Gastrocnemius medialis (tissue), 4 donors: ENCODE measurements around the gene MFAP4. TPM values are rescaled to one million over a fixed set of nuclear protein-coding genes. Genes with fewer than 3 reads are reported as not detected.

Experiments
- ATAC-seq, 2 donors: fragments of 150-250 bp; one replicate each; pipeline ENCODE4 v1.9.1; 2016
- DNase-seq, 2 donors: peaks; one replicate each; pipeline ENCODE4 v3.0.0-alpha.2; 2019
- H3K27ac ChIP-seq, 4 donors: fragments of 200-600 bp; sonication (generic); 1 replicate in 1 of 4; 2 replicates in 3 of 4; pipeline ENCODE4 v1.5.1; 2016 to 2018; ENCODE audit warnings: mild to moderate bottlenecking in 2 of 4, moderate library complexity in 1 of 4
- H3K27me3 ChIP-seq, 3 donors: fragments of 200-600 bp; sonication (generic) in 2 of 3; 1 replicate in 1 of 3; 2 replicates in 2 of 3; pipeline versions ENCODE4 v1.5.1 to v1.6.0; 2016 to 2019; ENCODE audit warnings: mild to moderate bottlenecking in 1 of 3, moderate library complexity in 1 of 3
- H3K36me3 ChIP-seq, 2 donors: fragments of 200-600 bp; sonication (generic) in 1 of 2; one replicate each; pipeline ENCODE4 v1.5.1; 2017 to 2018
- H3K4me1 ChIP-seq, 2 donors: fragments of 200-600 bp; sonication (generic) in 1 of 2; one replicate each; pipeline ENCODE4 v1.5.1; 2016 to 2017; ENCODE audit warnings: mild to moderate bottlenecking in 2 of 2
- H3K4me3 ChIP-seq, 4 donors: fragments of 200-600 bp; sonication (generic) in 3 of 4; 1 replicate in 1 of 4; 2 replicates in 3 of 4; pipeline ENCODE4 v1.5.1; 2016 to 2019; ENCODE audit warnings: mild to moderate bottlenecking in 2 of 4
- H3K9me3 ChIP-seq, 3 donors: fragments of 200-600 bp; sonication (generic) in 2 of 3; 1 replicate in 1 of 3; 2 replicates in 2 of 3; pipeline ENCODE4 v1.5.1; 2016 to 2019
- POLR2A ChIP-seq, 2 donors: fragments of 450-650 bp; IDR thresholded peaks; one replicate each; pipeline ENCODE4 v1.6.1; 2017; ENCODE audit warnings: antibody characterized with exemption in 2 of 2, mild to moderate bottlenecking in 2 of 2, moderate library complexity in 2 of 2
- in situ Hi-C, 4 donors: fragments of 200-750 bp; cut with MboI; loops; one replicate each; pipeline versions ENCODE4 v1.15.0 to v1.8.0; 2017; ENCODE audit warnings: low sequenced_read_pairs in 4 of 4
- intact Hi-C: fragments of 100-400 bp; cut with DNase I; formaldehyde crosslinking; loops from one replicate; pipeline ENCODE4 v1.15.1; 2023; ENCODE audit warnings: low total_unique reads
- total RNA-seq, 4 donors: library from RNA; depleted of rRNA; stranded (reverse); fragments of >200 nt; gene quantifications; one replicate each; pipeline versions ENCODE4 v1.1.0 to v1.2.3, GENCODE V29; 2016
- TF ChIP-seq, protein P1 (sequence below), 5 experiments: fragments of 450-650 bp in 3 of 5; fragments of 200-600 bp in 2 of 5; sonication (generic) in 2 of 5; IDR thresholded peaks in 4 of 5; conservative IDR thresholded peaks in 1 of 5; 1 replicate in 4 of 5; 2 replicates in 1 of 5; pipeline ENCODE4 v1.5.1; 2016 to 2019; ENCODE audit warnings: antibody characterized with exemption in 5 of 5, mild to moderate bottlenecking in 3 of 5, moderate library complexity in 3 of 5

The MFAP4 gene
- total RNA-seq, 4 donors from 2014 or later, result 11.0 to 22.7 (median 14.8) TPM

GRCh38 chr17:19346351-19347255 lies 40.4 kb downstream of the MFAP4 start:
- intact Hi-C loops, result no loop called here
- Histone ChIP-seq H3K27me3 (no peaks in the 10 kb centered on the region), H3K4me1 (peaks cover 22 to 27% of the 10 kb centered on the region in 2 donors), H3K4me3 (no peak overlapping the region), H3K9me3 (no peaks in the 10 kb centered on the region), H3K27ac (peak overlapping the region; percentile 68 to 81 (median 80)), H3K36me3 (no peaks in the 10 kb centered on the region)
- ATAC-seq (peak; percentile 81 to 83), DNase-seq (peak; percentile 55 to 79)
- TF ChIP-seq, protein P1, sequence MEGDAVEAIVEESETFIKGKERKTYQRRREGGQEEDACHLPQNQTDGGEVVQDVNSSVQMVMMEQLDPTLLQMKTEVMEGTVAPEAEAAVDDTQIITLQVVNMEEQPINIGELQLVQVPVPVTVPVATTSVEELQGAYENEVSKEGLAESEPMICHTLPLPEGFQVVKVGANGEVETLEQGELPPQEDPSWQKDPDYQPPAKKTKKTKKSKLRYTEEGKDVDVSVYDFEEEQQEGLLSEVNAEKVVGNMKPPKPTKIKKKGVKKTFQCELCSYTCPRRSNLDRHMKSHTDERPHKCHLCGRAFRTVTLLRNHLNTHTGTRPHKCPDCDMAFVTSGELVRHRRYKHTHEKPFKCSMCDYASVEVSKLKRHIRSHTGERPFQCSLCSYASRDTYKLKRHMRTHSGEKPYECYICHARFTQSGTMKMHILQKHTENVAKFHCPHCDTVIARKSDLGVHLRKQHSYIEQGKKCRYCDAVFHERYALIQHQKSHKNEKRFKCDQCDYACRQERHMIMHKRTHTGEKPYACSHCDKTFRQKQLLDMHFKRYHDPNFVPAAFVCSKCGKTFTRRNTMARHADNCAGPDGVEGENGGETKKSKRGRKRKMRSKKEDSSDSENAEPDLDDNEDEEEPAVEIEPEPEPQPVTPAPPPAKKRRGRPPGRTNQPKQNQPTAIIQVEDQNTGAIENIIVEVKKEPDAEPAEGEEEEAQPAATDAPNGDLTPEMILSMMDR (IDR thresholded peaks at IDR 0.05 in 4 of 5, conservative IDR thresholded peaks at IDR 0.05 in 1 of 5), result no peak
- TF ChIP-seq POLR2A (IDR thresholded peaks at IDR 0.05), result no peak
- in situ Hi-C loops, result no loop called here

GRCh38 chr17:19345486-19346350 lies 41.3 kb downstream of the MFAP4 start:
- H3K27ac ChIP-seq, result peak overlapping the region; percentile 68 to 81 (median 80)
- TF ChIP-seq, protein P1 (IDR thresholded peaks at IDR 0.05 in 4 of 5, conservative IDR thresholded peaks at IDR 0.05 in 1 of 5), result no peak
- TF ChIP-seq POLR2A (IDR thresholded peaks at IDR 0.05), result no peak
- ATAC-seq (no peak), DNase-seq (no peak)
- in situ Hi-C loops, result no loop called here
- H3K4me1 ChIP-seq, result peaks cover 22 to 27% of the 10 kb centered on the region in 2 donors
- no peaks in the 10 kb centered on the region for H3K36me3 ChIP-seq
- no peaks in the 10 kb centered on the region for H3K27me3 ChIP-seq
- no peaks in the 10 kb centered on the region for H3K9me3 ChIP-seq
- intact Hi-C loops, result no loop called here
- H3K4me3 ChIP-seq, result no peak overlapping the region

GRCh38 chr17:19345067-19345460 lies 41.9 kb downstream of the MFAP4 start:
- no peaks in the 10 kb centered on the region for H3K9me3 ChIP-seq
- H3K27me3 ChIP-seq, result no peaks in the 10 kb centered on the region
- peak overlapping the region in 1 of 4 donors; percentile 78 for H3K27ac ChIP-seq
- no peak for ATAC-seq
- H3K36me3 ChIP-seq, result no peaks in the 10 kb centered on the region
- intact Hi-C loops (no loop called here), in situ Hi-C loops (no loop called here)
- DNase-seq, result no peak
- TF ChIP-seq, protein P1 (IDR thresholded peaks at IDR 0.05 in 4 of 5, conservative IDR thresholded peaks at IDR 0.05 in 1 of 5), result no peak
- no peak for TF ChIP-seq POLR2A (IDR thresholded peaks at IDR 0.05)
- no peak overlapping the region for H3K4me3 ChIP-seq
- peaks cover 22 to 27% of the 10 kb centered on the region in 2 donors for H3K4me1 ChIP-seq

DNA sequence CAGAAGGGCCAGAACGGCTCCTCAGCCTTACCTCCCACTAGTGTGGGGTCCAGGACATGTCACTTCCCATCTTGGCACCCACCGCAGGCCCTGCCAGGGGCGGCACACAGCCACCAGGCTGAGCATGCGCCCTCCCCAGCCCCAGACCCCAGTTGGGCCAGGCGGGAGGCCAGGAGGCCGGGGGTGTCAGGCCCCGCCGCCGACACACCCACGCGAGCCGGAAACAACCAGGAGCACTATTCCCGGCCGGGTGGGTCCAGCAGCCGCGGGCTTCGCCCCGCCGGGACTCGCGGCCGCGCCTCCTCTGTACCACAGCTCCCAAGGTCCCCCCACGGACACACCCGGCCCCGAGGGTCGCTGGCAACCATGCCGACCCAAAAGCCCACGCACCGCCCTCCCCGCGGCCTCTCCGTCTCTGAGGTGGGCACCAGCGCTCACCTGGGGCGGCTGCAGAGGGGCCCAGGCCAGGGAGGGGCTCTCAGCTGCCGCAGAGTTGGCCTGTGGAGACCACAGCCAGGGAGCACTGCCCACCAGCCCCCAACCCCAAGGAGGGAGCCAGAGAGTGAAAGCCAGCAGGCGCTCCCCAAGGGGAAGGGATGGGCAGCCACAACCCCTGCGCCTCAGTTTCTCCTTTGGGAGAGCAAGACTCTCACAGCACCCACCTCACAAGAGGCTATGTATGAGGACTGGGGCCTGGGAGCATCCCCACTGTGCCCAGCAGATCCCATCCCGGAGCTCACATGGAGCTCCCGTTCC lies 42.5 kb downstream of the MFAP4 start:
- in situ Hi-C loops, result no loop called here
- TF ChIP-seq, protein P1 (IDR thresholded peaks at IDR 0.05 in 4 of 5, conservative IDR thresholded peaks at IDR 0.05 in 1 of 5), result no peak
- TF ChIP-seq POLR2A (IDR thresholded peaks at IDR 0.05), result no peak
- intact Hi-C loops, result no loop called here

More for the DNA sequence above, 42.5 kb downstream of the MFAP4 start:
- H3K27me3 ChIP-seq, result no peaks in the 10 kb centered on the region
- H3K27ac ChIP-seq, result no peak overlapping the region
- no peaks in the 10 kb centered on the region for H3K9me3 ChIP-seq
- ATAC-seq (no peak), DNase-seq (no peak)
- peaks cover 22 to 27% of the 10 kb centered on the region in 2 donors for H3K4me1 ChIP-seq
- no peak overlapping the region for H3K4me3 ChIP-seq
- no peaks in the 10 kb centered on the region for H3K36me3 ChIP-seq
